Measurements from ENCODE around the gene SARM1. TPM values are rescaled to one million over a fixed set of nuclear protein-coding genes. Genes with fewer than 3 reads are reported as not detected.
"Not testable (repeated sequence)": the region's sequence is repeated elsewhere in the genome, so short reads cannot be mapped to it uniquely, and the experiment has no call there.

The SARM1 gene
- total RNA-seq, 2 donors from 2014 or later = 11.7 to 12.7 TPM

GRCh38 chr17:28338769-28339212 is 32.7 kb upstream of the SARM1 start:
- intact Hi-C loops (cut with DNase I, micrococcal nuclease); ATAC-seq; DNase-seq: not testable (repeated sequence)

- intact Hi-C loops (cut with DNase I, micrococcal nuclease) = no loop called here
Measured at GRCh38 chr17:28339431-28339830, 32.1 kb upstream of the SARM1 start.

GRCh38 chr17:28340374-28340773 is 31.1 kb upstream of the SARM1 start:
- ATAC-seq (no peak), DNase-seq (no peak)
- intact Hi-C loops (cut with DNase I, micrococcal nuclease) = no loop called here

More at GRCh38 chr17:28339431-28339830, 32.1 kb upstream of the SARM1 start:
- ATAC-seq = no peak
- no peak for DNase-seq

GRCh38 chr17:28341516-28341915 is 30.0 kb upstream of the SARM1 start:
- intact Hi-C loops (cut with DNase I, micrococcal nuclease) = no loop called here
- ATAC-seq (no peak), DNase-seq (no peak)

GRCh38 chr17:28342313-28342712 is 29.2 kb upstream of the SARM1 start:
- no peak for DNase-seq
- intact Hi-C loops (cut with DNase I, micrococcal nuclease) = no loop called here
- no peak for ATAC-seq

GRCh38 chr17:28343491-28343932 is 28.0 kb upstream of the SARM1 start:
- no peak for ATAC-seq
- DNase-seq = no peak
- intact Hi-C loops (cut with DNase I, micrococcal nuclease) = no loop called here

- intact Hi-C loops (cut with DNase I, micrococcal nuclease) = no loop called here
- ATAC-seq (no peak), DNase-seq (no peak)
Measured at GRCh38 chr17:28344011-28344410, 27.5 kb upstream of the SARM1 start.

- no peak for ATAC-seq
- intact Hi-C loops (cut with DNase I, micrococcal nuclease) = no loop called here
- DNase-seq = no peak
Measured at GRCh38 chr17:28344435-28344901, 27.0 kb upstream of the SARM1 start.

- ATAC-seq (peak; percentile 15), DNase-seq (no peak)
- intact Hi-C loops (cut with DNase I, micrococcal nuclease) = no loop called here
Measured at GRCh38 chr17:28345419-28346198, 25.9 kb upstream of the SARM1 start.

- ATAC-seq (no peak), DNase-seq (no peak)
- intact Hi-C loops (cut with DNase I, micrococcal nuclease) = no loop called here
Measured at GRCh38 chr17:28346199-28346580, 25.3 kb upstream of the SARM1 start.

GRCh38 chr17:28346746-28347246 is 24.7 kb upstream of the SARM1 start:
- ATAC-seq (peak; percentile 35), DNase-seq (no peak)
- intact Hi-C loops (cut with DNase I, micrococcal nuclease) = no loop called here

- ATAC-seq = no peak
- no peak for DNase-seq
- intact Hi-C loops (cut with DNase I, micrococcal nuclease) = no loop called here
Measured at GRCh38 chr17:28347261-28347891, 24.1 kb upstream of the SARM1 start.

- no peak for ATAC-seq
- DNase-seq = no peak
- intact Hi-C loops (cut with DNase I, micrococcal nuclease) = no loop called here
Measured at GRCh38 chr17:28348979-28349378, 22.5 kb upstream of the SARM1 start.

- ATAC-seq = no peak
Measured at GRCh38 chr17:28350271-28350670, 21.2 kb upstream of the SARM1 start.

GRCh38 chr17:28357061-28357900 is 14.2 kb upstream of the SARM1 start, which contains the start of gene POLDIP2:
TSS of gene POLDIP2 (minus strand) at chr17:28357527. CDS start at chr17:28357448, 79 bp downstream.
- peak; percentile 94 to 95 for DNase-seq
- ATAC-seq = peak; percentile 98
- intact Hi-C loops (cut with DNase I, micrococcal nuclease) = no loop called here

More at GRCh38 chr17:28350271-28350670, 21.2 kb upstream of the SARM1 start:
- DNase-seq = no peak
- intact Hi-C loops (cut with DNase I, micrococcal nuclease) = no loop called here

GRCh38 chr17:28357901-28358197 is 13.6 kb upstream of the SARM1 start:
- intact Hi-C loops (cut with DNase I, micrococcal nuclease) = no loop called here

GRCh38 chr17:28363186-28363585 is 8.3 kb upstream of the SARM1 start:
- intact Hi-C loops (cut with DNase I, micrococcal nuclease) = no loop called here
- no peak for ATAC-seq
- no peak for DNase-seq

More at GRCh38 chr17:28357901-28358197, 13.6 kb upstream of the SARM1 start:
- ATAC-seq (no peak), DNase-seq (no peak)

GRCh38 chr17:28363776-28364650 is 7.5 kb upstream of the SARM1 start:
- intact Hi-C loops (cut with DNase I, micrococcal nuclease) = no loop called here
- no peak for DNase-seq
- no peak for ATAC-seq
